Measurements from ENCODE around the gene STYK1.
A peak's percentile ranks its signal among the peaks of the same experiment; 100 is the strongest.

The STYK1 gene, protein sequence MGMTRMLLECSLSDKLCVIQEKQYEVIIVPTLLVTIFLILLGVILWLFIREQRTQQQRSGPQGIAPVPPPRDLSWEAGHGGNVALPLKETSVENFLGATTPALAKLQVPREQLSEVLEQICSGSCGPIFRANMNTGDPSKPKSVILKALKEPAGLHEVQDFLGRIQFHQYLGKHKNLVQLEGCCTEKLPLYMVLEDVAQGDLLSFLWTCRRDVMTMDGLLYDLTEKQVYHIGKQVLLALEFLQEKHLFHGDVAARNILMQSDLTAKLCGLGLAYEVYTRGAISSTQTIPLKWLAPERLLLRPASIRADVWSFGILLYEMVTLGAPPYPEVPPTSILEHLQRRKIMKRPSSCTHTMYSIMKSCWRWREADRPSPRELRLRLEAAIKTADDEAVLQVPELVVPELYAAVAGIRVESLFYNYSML

DNA sequence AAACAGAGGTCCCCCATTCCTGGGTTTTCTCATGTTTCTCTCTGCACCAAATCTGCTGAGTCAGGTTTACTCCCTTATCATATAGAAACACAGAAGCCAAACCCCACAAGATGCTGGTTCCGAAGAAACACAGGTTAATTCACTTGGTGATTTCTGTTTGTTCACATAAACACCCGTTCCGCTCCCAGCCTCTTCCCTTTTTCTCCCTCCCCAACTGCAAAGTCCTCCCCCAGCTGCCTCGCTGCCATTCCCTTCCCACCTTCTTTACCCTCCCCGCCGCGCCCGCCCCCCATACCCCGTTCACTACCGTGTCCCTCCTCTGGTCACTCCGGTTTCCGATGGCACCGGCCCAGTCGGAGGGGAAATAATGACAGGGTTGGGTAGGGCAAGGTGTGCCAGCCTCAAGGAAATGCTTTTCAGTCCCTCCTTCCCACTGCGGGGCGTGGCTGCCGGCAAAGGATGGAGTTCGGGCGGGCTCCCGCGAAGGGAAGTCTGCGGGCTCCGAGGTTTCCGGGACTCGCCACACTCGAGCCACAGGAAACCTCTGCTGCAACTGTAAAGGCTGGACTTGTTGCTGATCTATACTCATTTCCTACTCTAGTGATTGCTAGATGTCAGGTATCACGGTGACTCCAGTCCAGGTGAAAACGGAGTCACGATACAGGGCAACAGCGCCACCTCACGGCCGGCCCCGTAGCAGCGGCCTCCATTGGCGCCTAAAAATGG, at the start of gene STYK1:
Gene STYK1 (minus strand): TSS at position 394 of the 726 bp plus-strand sequence. CDS start 39,434 bp downstream, outside the sequence.
- ATAC-seq, result peak; percentile 89
- Mint-ChIP-seq H3K4me1 (peaks cover 41% of the 10 kb centered on the region), H3K4me3 (peak within 1 kb of the TSS; percentile 78), H3K9me3 (no peaks in the 10 kb centered on the region), H3K36me3 (ENCODE audit: low read depth) (no peaks in the 10 kb centered on the region), H3K27me3 (peaks cover 25% of the 10 kb centered on the region), H3K27ac (peak within 1 kb of the TSS; percentile 50)
- DNase-seq, result peak; percentile 80

GRCh38 chr12:10722905-10723746, 49.3 kb upstream of the STYK1 start, which contains the start of gene YBX3:
Gene YBX3, minus strand, starts transcription at chr12:10723323. Its CDS starts 212 bp downstream, at chr12:10723111.
- ATAC-seq (peak; percentile 45), DNase-seq (peak; percentile 67)
- no peaks in the 10 kb centered on the region for H3K9me3 Mint-ChIP-seq
- peaks cover 34% of the 10 kb centered on the region for H3K27me3 Mint-ChIP-seq
- peaks cover 50% of the 10 kb centered on the region for H3K4me1 Mint-ChIP-seq
- H3K36me3 Mint-ChIP-seq (ENCODE audit: low read depth), result peaks cover 21% of the 10 kb centered on the region
- peak within 1 kb of the TSS; percentile 97 for H3K4me3 Mint-ChIP-seq
- peak within 1 kb of the TSS; percentile 98 for H3K27ac Mint-ChIP-seq

DNA sequence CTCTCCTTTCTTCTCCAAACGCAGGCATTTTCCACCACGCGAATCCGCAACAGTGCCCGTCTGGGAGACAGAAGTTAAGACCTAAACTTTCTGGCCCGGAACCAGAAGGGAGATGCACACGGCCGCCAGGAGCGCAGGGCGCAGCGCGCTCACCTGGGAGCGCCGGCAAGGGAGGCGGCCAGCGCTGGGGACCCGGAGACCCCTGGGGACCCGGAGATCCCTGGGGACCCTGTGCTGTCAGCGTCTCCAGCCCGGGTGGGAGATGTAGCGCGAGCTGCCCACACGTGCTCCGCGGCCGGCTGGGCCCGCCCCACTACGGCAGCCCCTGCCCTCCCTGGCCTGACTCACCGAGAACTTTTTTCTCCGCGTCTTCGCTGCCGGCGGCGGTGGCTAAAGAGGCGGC, 48.7 kb upstream of the STYK1 start:
- Mint-ChIP-seq H3K9me3 (no peaks in the 10 kb centered on the region), H3K4me3 (peak overlapping the region; percentile 97)

GRCh38 chr12:10721651-10722501, 48.0 kb upstream of the STYK1 start:
- Mint-ChIP-seq H3K9me3 (no peaks in the 10 kb centered on the region), H3K27me3 (peaks cover 27% of the 10 kb centered on the region), H3K4me3 (peak overlapping the region; percentile 97), H3K36me3 (ENCODE audit: low read depth) (peaks cover 32% of the 10 kb centered on the region), H3K27ac (peak overlapping the region; percentile 98), H3K4me1 (peaks cover 60% of the 10 kb centered on the region)
- ATAC-seq (peak; percentile 75), DNase-seq (peak; percentile 71)

More for the DNA sequence above, 48.7 kb upstream of the STYK1 start:
- Mint-ChIP-seq H3K4me1 (peaks cover 54% of the 10 kb centered on the region), H3K36me3 (ENCODE audit: low read depth) (peaks cover 26% of the 10 kb centered on the region), H3K27ac (peak overlapping the region; percentile 98), H3K27me3 (peaks cover 33% of the 10 kb centered on the region)
- DNase-seq (peak; percentile 67), ATAC-seq (peak; percentile 64)

DNA sequence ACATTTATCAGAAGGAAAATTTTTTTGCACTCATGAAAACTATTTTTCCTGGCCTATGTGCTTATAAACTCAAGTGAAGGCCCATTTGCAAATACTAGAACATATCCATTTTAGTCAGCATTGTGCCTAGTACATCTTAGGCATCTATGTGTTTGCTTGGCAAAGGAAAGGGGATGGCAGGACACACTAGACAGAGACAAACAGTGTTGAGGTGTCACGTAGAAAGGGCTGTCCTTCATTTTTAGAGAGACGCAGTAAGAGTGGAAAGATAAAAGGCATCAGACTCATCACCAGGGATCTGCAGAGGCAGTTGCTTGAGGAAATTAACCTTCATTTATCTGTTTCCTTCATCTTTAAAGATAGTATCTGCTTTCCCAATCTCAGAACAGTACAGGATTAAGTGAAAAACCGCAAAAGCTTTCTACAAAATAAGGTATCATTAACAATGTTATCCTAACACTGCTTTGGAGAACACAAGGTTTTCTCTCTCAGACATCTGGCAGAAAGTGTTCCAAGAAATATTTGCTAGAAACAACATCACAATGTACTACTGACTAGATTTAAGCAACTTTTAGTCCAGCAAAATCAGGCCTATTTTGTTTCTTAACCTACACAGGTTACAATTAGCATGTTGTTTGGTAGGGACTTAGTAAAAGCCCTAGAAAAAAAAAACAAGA, 47.3 kb upstream of the STYK1 start:
- Mint-ChIP-seq H3K4me3 (peak overlapping the region; percentile 97), H3K9me3 (no peaks in the 10 kb centered on the region), H3K27me3 (peaks cover 24% of the 10 kb centered on the region), H3K4me1 (peaks cover 67% of the 10 kb centered on the region), H3K36me3 (ENCODE audit: low read depth) (peaks cover 38% of the 10 kb centered on the region), H3K27ac (peak overlapping the region; percentile 98)
- DNase-seq, result no peak
- ATAC-seq, result no peak

DNA sequence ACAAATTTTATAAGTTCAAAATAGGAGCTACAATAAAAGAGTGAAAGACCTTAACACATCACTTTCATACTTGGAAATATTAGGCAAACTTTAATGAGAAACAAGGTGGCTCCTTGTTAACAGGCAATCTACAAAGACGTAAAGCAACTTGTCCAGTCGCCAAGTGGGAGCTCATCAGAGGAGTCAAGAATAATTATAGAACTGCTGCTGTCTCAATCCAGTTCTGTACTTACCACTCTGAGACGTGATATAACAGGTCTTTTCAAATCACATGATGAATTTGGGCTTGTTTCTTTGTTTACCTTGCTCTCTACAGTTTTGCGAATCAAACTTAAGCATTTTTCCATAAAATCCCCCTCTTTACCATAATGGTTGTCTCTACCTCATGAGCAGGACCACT, 45.6 kb upstream of the STYK1 start:
- ATAC-seq, result no peak
- no peak overlapping the region for H3K27ac Mint-ChIP-seq
- H3K9me3 Mint-ChIP-seq, result no peaks in the 10 kb centered on the region
- H3K27me3 Mint-ChIP-seq, result peaks cover 10% of the 10 kb centered on the region
- DNase-seq, result no peak
- H3K4me3 Mint-ChIP-seq, result no peak overlapping the region
- peaks cover 49% of the 10 kb centered on the region for H3K36me3 Mint-ChIP-seq (ENCODE audit: low read depth)
- peaks cover 77% of the 10 kb centered on the region for H3K4me1 Mint-ChIP-seq

- peaks cover 59% of the 10 kb centered on the region for H3K36me3 Mint-ChIP-seq (ENCODE audit: low read depth)
- peaks cover 6% of the 10 kb centered on the region for H3K27me3 Mint-ChIP-seq
Observed at GRCh38 chr12:10718279-10718821, 44.5 kb upstream of the STYK1 start.

GRCh38 chr12:10717410-10717809, 43.6 kb upstream of the STYK1 start:
- no peak overlapping the region for H3K27ac Mint-ChIP-seq
- peaks cover 6% of the 10 kb centered on the region for H3K27me3 Mint-ChIP-seq
- DNase-seq, result no peak
- H3K4me3 Mint-ChIP-seq, result no peak overlapping the region
- no peaks in the 10 kb centered on the region for H3K9me3 Mint-ChIP-seq
- H3K4me1 Mint-ChIP-seq, result peaks cover 66% of the 10 kb centered on the region
- peaks cover 68% of the 10 kb centered on the region for H3K36me3 Mint-ChIP-seq (ENCODE audit: low read depth)
- no peak for ATAC-seq

More at GRCh38 chr12:10718279-10718821, 44.5 kb upstream of the STYK1 start:
- no peaks in the 10 kb centered on the region for H3K9me3 Mint-ChIP-seq
- peaks cover 67% of the 10 kb centered on the region for H3K4me1 Mint-ChIP-seq
- no peak overlapping the region for H3K27ac Mint-ChIP-seq
- no peak overlapping the region for H3K4me3 Mint-ChIP-seq
- DNase-seq (no peak), ATAC-seq (no peak)

GRCh38 chr12:10716704-10717315, 43.0 kb upstream of the STYK1 start:
- H3K4me3 Mint-ChIP-seq, result no peak overlapping the region
- H3K9me3 Mint-ChIP-seq, result no peaks in the 10 kb centered on the region
- ATAC-seq (no peak), DNase-seq (no peak)
- peaks cover 60% of the 10 kb centered on the region for H3K4me1 Mint-ChIP-seq
- peaks cover 66% of the 10 kb centered on the region for H3K36me3 Mint-ChIP-seq (ENCODE audit: low read depth)
- peaks cover 4% of the 10 kb centered on the region for H3K27me3 Mint-ChIP-seq
- H3K27ac Mint-ChIP-seq, result no peak overlapping the region

- H3K27ac Mint-ChIP-seq, result no peak overlapping the region
- no peak overlapping the region for H3K4me3 Mint-ChIP-seq
- peaks cover 69% of the 10 kb centered on the region for H3K36me3 Mint-ChIP-seq (ENCODE audit: low read depth)
- H3K27me3 Mint-ChIP-seq, result peaks cover 2% of the 10 kb centered on the region
- DNase-seq, result no peak
- H3K4me1 Mint-ChIP-seq, result peaks cover 56% of the 10 kb centered on the region
- H3K9me3 Mint-ChIP-seq, result no peaks in the 10 kb centered on the region
- ATAC-seq, result no peak
Observed at GRCh38 chr12:10716277-10716676, 42.4 kb upstream of the STYK1 start.

DNA sequence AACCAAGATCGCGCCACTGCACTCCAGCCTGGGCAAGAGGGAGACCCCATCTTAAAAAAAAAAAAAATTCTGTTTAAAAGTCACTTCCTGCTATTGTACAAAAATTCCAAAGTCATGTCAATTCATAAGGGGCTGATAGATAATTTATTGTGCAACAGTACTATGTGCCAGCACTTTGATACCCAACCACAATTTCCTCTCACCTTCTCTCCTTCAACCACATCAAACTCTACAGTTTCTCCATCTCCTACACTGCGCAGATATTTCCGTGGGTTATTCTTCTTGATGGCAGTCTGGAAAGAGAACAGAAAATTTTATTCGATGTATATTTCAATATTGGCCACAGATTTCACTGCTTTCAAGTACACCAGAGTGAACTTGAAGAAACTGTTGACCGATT, 41.6 kb upstream of the STYK1 start:
- H3K27ac Mint-ChIP-seq, result peak overlapping the region; percentile 77
- ATAC-seq, result peak; percentile 90
- no peak for DNase-seq
- H3K4me1 Mint-ChIP-seq, result peaks cover 49% of the 10 kb centered on the region
- no peaks in the 10 kb centered on the region for H3K9me3 Mint-ChIP-seq
- H3K36me3 Mint-ChIP-seq (ENCODE audit: low read depth), result peaks cover 67% of the 10 kb centered on the region
- H3K4me3 Mint-ChIP-seq, result peak overlapping the region; percentile 38
- no peaks in the 10 kb centered on the region for H3K27me3 Mint-ChIP-seq

- Mint-ChIP-seq H3K4me3 (no peak overlapping the region), H3K9me3 (no peaks in the 10 kb centered on the region), H3K27ac (no peak overlapping the region), H3K4me1 (peaks cover 6% of the 10 kb centered on the region), H3K36me3 (ENCODE audit: low read depth) (peaks cover 73% of the 10 kb centered on the region), H3K27me3 (no peaks in the 10 kb centered on the region)
- DNase-seq (no peak), ATAC-seq (no peak)
Observed at GRCh38 chr12:10709808-10710207, 36.0 kb upstream of the STYK1 start.
